Fibroblast of skin of left quadriceps (primary cell): ENCODE results near the gene ZNF879.

Source experiments
- DNase-seq, 2 experiments: peaks; one replicate each; pipeline ENCODE4 v3.0.0-alpha.2; 2013; ENCODE audit warnings: low read depth in 2 of 2

ZNF879 gene

GRCh38 chr5:179023528-179024189, at the start of gene ZNF879:
Gene ZNF879 (plus strand): TSS chr5:179023804. CDS start chr5:179025005, 1,201 bp downstream.
- peak; percentile 89 to 91 for DNase-seq

GRCh38 chr5:178981381-178981780, 42.2 kb upstream of the ZNF879 start:
- no peak for DNase-seq

- no peak for DNase-seq
Measured at GRCh38 chr5:178982941-178983340, 40.7 kb upstream of the ZNF879 start.

- DNase-seq: no peak
Measured at GRCh38 chr5:178983728-178984127, 39.9 kb upstream of the ZNF879 start.

GRCh38 chr5:178984145-178985072, 39.2 kb upstream of the ZNF879 start:
- DNase-seq: no peak

GRCh38 chr5:178986326-178986960, 37.2 kb upstream of the ZNF879 start:
- no peak for DNase-seq

GRCh38 chr5:178988436-178989220, 35.0 kb upstream of the ZNF879 start:
- no peak for DNase-seq

- no peak for DNase-seq
Measured at GRCh38 chr5:178989311-178989710, 34.3 kb upstream of the ZNF879 start.

- DNase-seq: no peak
Measured at GRCh38 chr5:178990491-178990890, 33.1 kb upstream of the ZNF879 start.

- DNase-seq: no peak
Measured at GRCh38 chr5:178991190-178992145, 32.1 kb upstream of the ZNF879 start.

GRCh38 chr5:178992291-178992895, 31.2 kb upstream of the ZNF879 start:
- no peak for DNase-seq

GRCh38 chr5:178993236-178993765, 30.3 kb upstream of the ZNF879 start:
- no peak for DNase-seq

- DNase-seq: no peak
Measured at GRCh38 chr5:178993955-178994579, 29.5 kb upstream of the ZNF879 start.

GRCh38 chr5:178994580-178995340, 28.8 kb upstream of the ZNF879 start, which contains the start of gene GRM6:
Gene GRM6 (minus strand): TSS chr5:178995320. CDS start chr5:178994944, 376 bp downstream.
- no peak for DNase-seq

GRCh38 chr5:178995341-178995690, 28.3 kb upstream of the ZNF879 start:
- no peak for DNase-seq

GRCh38 chr5:178996156-178996555, 27.4 kb upstream of the ZNF879 start:
- no peak for DNase-seq

- no peak for DNase-seq
Measured at GRCh38 chr5:178997191-178997590, 26.4 kb upstream of the ZNF879 start.

- DNase-seq: no peak
Measured at GRCh38 chr5:178998441-178998840, 25.2 kb upstream of the ZNF879 start.

- DNase-seq: no peak
Measured at GRCh38 chr5:179006564-179006963, 17.0 kb upstream of the ZNF879 start.
